Endothelial cell of umbilical vein (primary cell): ENCODE results near the gene ESPN. TPM values are rescaled to one million over a fixed set of nuclear protein-coding genes. Genes with fewer than 3 reads are reported as not detected.
A peak's percentile ranks its signal among the peaks of the same experiment; 100 is the strongest.

Experiments used
- BruUV-seq: library from RNA; stranded (reverse); fragments of 400-500 nt; replicated peaks from 2 replicates; lab custom pipeline; 2021; lab: Mats Ljungman, UMichigan
- CTCF ChIA-PET: fragments of 300-600, 350-600 bp; sonication (Branson Sonifier 250); formaldehyde crosslinking; loops from one replicate; lab custom pipeline; 2021; ENCODE audit warnings: antibody characterized with exemption, inconsistent platforms; lab: Charles Lee
- POLR2A ChIA-PET: fragments of 300-600, 350-600 bp; sonication (Branson Sonifier 250); formaldehyde crosslinking; loops from one replicate; lab custom pipeline; 2021; ENCODE audit warnings: antibody characterized with exemption, inconsistent platforms; lab: Charles Lee
- DNase-seq: peaks from one replicate; pipeline ENCODE4 v3.0.0-alpha.2; 2011; ENCODE audit warnings: low read depth, low spot score
- FAIRE-seq: peaks from 2 replicates; lab custom pipeline; 2011; peaks lifted over from hg19 to GRCh38; lab: Jason Lieb, UNC
- H2AFZ ChIP-seq: 2 replicates; pipeline ENCODE4 v1.6.0; 2012; ENCODE audit warnings: low read depth, low read length, control low read depth, inconsistent platforms
- H3K27ac ChIP-seq: 2 replicates; pipeline ENCODE4 v1.5.1; 2011; ENCODE audit warnings: low read depth, mild to moderate bottlenecking, control low read depth, low read length, moderate library complexity; ENCODE audit not compliant: insufficient read depth
- H3K27me3 ChIP-seq, 2 experiments: 2 replicates each; pipeline versions ENCODE4 v1.6.0 to v1.6.1; 2011; ENCODE audit warnings: low read length in 2 of 2, mixed read lengths in 1 of 2; ENCODE audit not compliant: control insufficient read depth in 2 of 2, insufficient read depth in 2 of 2
- H3K36me3 ChIP-seq, 2 experiments: 2 replicates in 1 of 2; 3 replicates in 1 of 2; pipeline ENCODE4 v1.5.1; 2011; ENCODE audit warnings: low read length in 2 of 2, mild to moderate bottlenecking in 1 of 2, moderate library complexity in 1 of 2; ENCODE audit not compliant: control insufficient read depth in 2 of 2, insufficient read depth in 2 of 2; ENCODE audit errors: extremely low read depth in 1 of 2
- H3K4me1 ChIP-seq: 3 replicates; pipeline ENCODE4 v1.5.1; 2011; ENCODE audit warnings: mild to moderate bottlenecking, low read length; ENCODE audit not compliant: control insufficient read depth, insufficient read depth; ENCODE audit errors: extremely low read depth
- H3K4me2 ChIP-seq: 2 replicates; pipeline ENCODE4 v1.6.1; 2011; ENCODE audit warnings: low read length, control low read depth, mixed read lengths; ENCODE audit not compliant: insufficient read depth
- H3K4me3 ChIP-seq, 3 experiments: fragments of 200-600 bp in 1 of 3; sonication (generic), shearing (Covaris generic) in 1 of 3; replicated peaks in 1 of 3; 2 replicates each; pipeline ENCODE4 v1.5.1; 2011 to 2016; ENCODE audit warnings: control low read depth in 3 of 3, low read length in 3 of 3, mild to moderate bottlenecking in 2 of 3, inconsistent platforms in 1 of 3, low read depth in 1 of 3, moderate library complexity in 1 of 3; ENCODE audit not compliant: insufficient read depth in 1 of 3
- H3K79me2 ChIP-seq: 2 replicates; pipeline ENCODE4 v1.6.0; 2012; ENCODE audit warnings: low read length, inconsistent platforms; ENCODE audit not compliant: control insufficient read depth, insufficient read depth
- H3K9ac ChIP-seq: replicated peaks from 2 replicates; pipeline ENCODE3; 2011; ENCODE audit warnings: low read length, control low read depth; ENCODE audit not compliant: insufficient read depth; ENCODE audit errors: extremely low read depth
- H3K9me1 ChIP-seq: replicated peaks from 3 replicates; pipeline ENCODE4 v1.6.0; 2011; ENCODE audit warnings: mild to moderate bottlenecking, low read length; ENCODE audit not compliant: control insufficient read depth, insufficient read depth; ENCODE audit errors: extremely low read depth
- H3K9me3 ChIP-seq: replicated peaks from 2 replicates; pipeline ENCODE4 v1.5.1; 2012; ENCODE audit warnings: low read length, inconsistent platforms; ENCODE audit not compliant: control insufficient read depth, insufficient read depth
- H4K20me1 ChIP-seq: replicated peaks from 2 replicates; pipeline ENCODE3; 2011; ENCODE audit warnings: mild to moderate bottlenecking, low read length; ENCODE audit not compliant: control insufficient read depth, insufficient read depth; ENCODE audit errors: extremely low read depth
- EZH2 ChIP-seq: IDR thresholded peaks from 2 replicates; pipeline ENCODE4 v1.6.1; 2012; ENCODE audit warnings: borderline replicate concordance, low read depth, mild to moderate bottlenecking, moderate library complexity, low read length, inconsistent platforms; ENCODE audit not compliant: severe bottlenecking
- FOS ChIP-seq: IDR thresholded peaks from 2 replicates; pipeline ENCODE4 v1.6.1; 2011; ENCODE audit warnings: mild to moderate bottlenecking, low read length, moderate library complexity, borderline replicate concordance; ENCODE audit not compliant: insufficient read depth
- GATA2 ChIP-seq: IDR thresholded peaks from 2 replicates; pipeline ENCODE4 v1.7.0; 2011; ENCODE audit warnings: low read depth, mild to moderate bottlenecking, moderate library complexity, mixed read lengths, low read length; ENCODE audit not compliant: insufficient read length, insufficient read depth
- MYC ChIP-seq: IDR thresholded peaks from one replicate; pipeline ENCODE4 v1.6.1; 2011; ENCODE audit warnings: mild to moderate bottlenecking, low read depth, low read length
- POLR2A ChIP-seq: IDR thresholded peaks from 2 replicates; pipeline ENCODE4 v1.6.1; 2012; ENCODE audit warnings: low read depth, mild to moderate bottlenecking, control low read depth, low read length
- POLR2AphosphoS5 ChIP-seq: IDR thresholded peaks from 2 replicates; pipeline ENCODE4 v1.6.1; 2012; ENCODE audit warnings: low read depth, mild to moderate bottlenecking, control low read depth, low read length, moderate library complexity; ENCODE audit not compliant: insufficient read depth
- dilution Hi-C: fragments of 300-500 bp; cut with MboI; formaldehyde crosslinking; loops from one replicate; pipeline ENCODE4 v1.15.0; 2019; ENCODE audit warnings: low sequenced_read_pairs; ENCODE audit not compliant: extremely low pct_ligation_motif_present
- intact Hi-C: fragments of 100-400 bp; cut with micrococcal nuclease; formaldehyde crosslinking; loops from one replicate; pipeline ENCODE4 v1.10.0; 2022
- polyA plus RNA-seq, 4 experiments: library from polyadenylated mRNA; depleted of rRNA in 3 of 4; stranded (reverse) in 3 of 4; unstranded in 1 of 4; fragments of >200 nt; gene quantifications; 2 replicates each; pipeline versions ENCODE4 v1.2.1 to v1.2.3, GENCODE V29; 2011 to 2012; ENCODE audit warnings: missing spikeins in 1 of 4
- total RNA-seq: library from RNA; stranded (reverse); gene quantifications from 2 replicates; pipeline ENCODE4 v1.2.3, GENCODE V29; 2021
- TF ChIP-seq, protein P1 (sequence below): IDR thresholded peaks from 2 replicates; pipeline ENCODE4 v1.6.1; 2011; ENCODE audit not compliant: insufficient read depth, insufficient read length

The ESPN gene
- total and polyA plus RNA-seq, 2 donors (not counting 3 experiments of a cell fraction or from before 2014, with no cell fraction given): 0.54 to 0.71 TPM

DNA sequence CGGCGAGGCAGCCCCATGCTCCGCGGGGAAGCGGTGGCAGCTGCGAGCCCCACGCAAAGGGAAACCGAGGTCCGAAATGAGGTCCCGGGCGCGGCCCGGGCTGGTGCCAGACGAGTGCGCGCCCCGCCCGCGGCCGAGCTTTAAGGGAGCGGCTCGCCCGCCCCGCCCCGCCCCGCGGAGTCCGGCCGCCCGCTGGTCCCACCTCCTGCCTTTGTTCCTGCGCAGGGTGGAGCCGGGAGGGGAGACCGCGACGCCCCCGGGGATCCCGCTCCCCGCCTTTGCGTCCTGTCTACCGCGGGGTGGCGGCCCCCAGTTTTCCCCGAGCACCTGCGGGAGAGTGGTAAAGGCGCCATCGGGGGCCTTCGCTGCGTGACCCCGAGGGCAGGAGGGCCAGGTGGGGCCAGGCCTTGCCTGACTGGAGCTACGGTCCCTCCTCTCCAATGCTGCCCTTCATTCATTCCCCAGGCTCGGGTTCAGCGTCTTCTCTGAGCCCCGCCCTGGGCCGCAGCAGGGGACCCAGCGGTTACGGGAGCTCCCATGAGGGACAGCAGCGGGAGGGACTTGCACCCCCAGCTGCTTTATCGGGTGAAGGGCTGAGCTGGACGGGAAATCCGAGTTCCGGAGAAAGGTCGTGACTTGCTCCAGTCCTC lies 4.6 kb upstream of the ESPN start, which contains the start of gene HES2:
HES2 (minus strand) TSS at position 116 of the 650 bp plus-strand sequence; CDS start at position 17, 99 bp downstream.
- Histone ChIP-seq H3K9ac (peak within 1 kb of the TSS; percentile 46), H3K9me3 (no peaks in the 10 kb centered on the region), H3K4me2 (peak within 1 kb of the TSS; percentile 74), H3K27me3 (peaks cover 4 to 8% of the 10 kb centered on the region in 2 experiments), H3K27ac (peak within 1 kb of the TSS; percentile 31), H2AFZ (peak within 1 kb of the TSS; percentile 80), H3K36me3 (no peaks in the 10 kb centered on the region), H3K4me3 (peak within 1 kb of the TSS; percentile 24 to 40 (median 34)), H3K9me1 (no peaks in the 10 kb centered on the region), H3K4me1 (peaks cover 35% of the 10 kb centered on the region), H4K20me1 (no peaks in the 10 kb centered on the region), H3K79me2 (no peaks in the 10 kb centered on the region)
- ChIA-PET POLR2A (no interaction called here), CTCF (interaction anchor here (0.9 to 11.1 kb wide), 9 partner anchors 11 to 62 kb away, joined by 3 to 202 read pairs (median 3); no protein-coding TSS in a partner anchor)
- dilution Hi-C loops: no loop called here
- FAIRE-seq (peak; percentile 95), DNase-seq (peak; percentile 36)
- no TSS peak for BruUV-seq
- peak; percentile 56 for TF ChIP-seq POLR2AphosphoS5
- peak; percentile 41 for TF ChIP-seq POLR2A
- TF ChIP-seq GATA2: peak; percentile 55
- TF ChIP-seq FOS: no peak
- TF ChIP-seq, protein P1, sequence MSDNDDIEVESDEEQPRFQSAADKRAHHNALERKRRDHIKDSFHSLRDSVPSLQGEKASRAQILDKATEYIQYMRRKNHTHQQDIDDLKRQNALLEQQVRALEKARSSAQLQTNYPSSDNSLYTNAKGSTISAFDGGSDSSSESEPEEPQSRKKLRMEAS: no peak
- no peak for TF ChIP-seq MYC
- no peak for TF ChIP-seq EZH2
- intact Hi-C loops: loop anchor here (5.0 kb wide), 3 partner anchors 158 to 368 kb away; partner anchors contain the start of genes GPR153 and ICMT
